DOHH2 (cell line): ENCODE data around the gene KIAA1549.

Experiments used
- H3F3A ChIP-seq: fragments of 200-600 bp; sonication (generic), shearing (Covaris generic); 2 replicates; pipeline ENCODE4 v1.6.0; 2016; ENCODE audit warnings: antibody characterized with exemption, mild to moderate bottlenecking; ENCODE audit not compliant: control insufficient read depth, insufficient read depth
- H3K27ac ChIP-seq: fragments of 200-600 bp; sonication (generic); 2 replicates; pipeline ENCODE4 v1.5.1; 2014; ENCODE audit warnings: low read depth, mild to moderate bottlenecking, low read length, moderate library complexity
- H3K27me3 ChIP-seq: fragments of 200-600 bp; sonication (generic); 2 replicates; pipeline ENCODE4 v1.6.1; 2014; ENCODE audit warnings: mild to moderate bottlenecking, low read length, mixed read lengths; ENCODE audit not compliant: control insufficient read depth
- H3K36me3 ChIP-seq: fragments of 200-600 bp; sonication (generic); 2 replicates; pipeline ENCODE4 v1.6.1; 2014; ENCODE audit warnings: mild to moderate bottlenecking, low read length, moderate library complexity, mixed read lengths; ENCODE audit not compliant: control insufficient read depth
- H3K4me1 ChIP-seq: fragments of 200-600 bp; sonication (generic); 2 replicates; pipeline ENCODE4 v1.6.1; 2014; ENCODE audit warnings: mild to moderate bottlenecking, low read length, mixed read lengths; ENCODE audit not compliant: control insufficient read depth
- H3K4me2 ChIP-seq: fragments of 200-600 bp; sonication (generic); 2 replicates; pipeline ENCODE4 v1.6.0; 2014; ENCODE audit warnings: mild to moderate bottlenecking, low read length, moderate library complexity
- H3K4me3 ChIP-seq: fragments of 200-600 bp; sonication (generic); 2 replicates; pipeline ENCODE4 v1.5.1; 2014; ENCODE audit warnings: mild to moderate bottlenecking, low read length, mixed read lengths
- H3K79me2 ChIP-seq: fragments of 200-600 bp; sonication (generic); 2 replicates; pipeline ENCODE4 v1.6.1; 2014; ENCODE audit warnings: mild to moderate bottlenecking, low read length, mixed read lengths; ENCODE audit not compliant: control insufficient read depth
- H3K9me2 ChIP-seq: fragments of 200-600 bp; sonication (generic); replicated peaks from 2 replicates; pipeline ENCODE4 v1.6.1; 2014; ENCODE audit warnings: mild to moderate bottlenecking, low read length, mixed read lengths; ENCODE audit not compliant: control insufficient read depth
- H3K9me3 ChIP-seq: fragments of 200-600 bp; sonication (generic); 2 replicates; pipeline ENCODE4 v1.6.1; 2014; ENCODE audit warnings: antibody characterized with exemption, low read length, mixed read lengths; ENCODE audit not compliant: control insufficient read depth, insufficient read depth
- H4K20me1 ChIP-seq: fragments of 200-600 bp; sonication (generic); 2 replicates; pipeline ENCODE4 v1.6.0; 2014; ENCODE audit warnings: low read depth, mild to moderate bottlenecking, antibody characterized with exemption, low read length, moderate library complexity; ENCODE audit not compliant: control insufficient read depth, insufficient read depth
- CTCF ChIP-seq: fragments of 200-600 bp; sonication (generic); IDR thresholded peaks from one replicate; pipeline ENCODE4 v1.5.1; 2014; ENCODE audit warnings: antibody characterized with exemption, mild to moderate bottlenecking, low read depth, low read length; ENCODE audit not compliant: poor library complexity, severe bottlenecking
- EZH2phosphoT487 ChIP-seq: fragments of 200-600 bp; sonication (generic); IDR thresholded peaks from 2 replicates; pipeline ENCODE4 v1.6.1; 2017; ENCODE audit warnings: borderline replicate concordance, mild to moderate bottlenecking, antibody characterized with exemption, low read length, moderate library complexity, mixed read lengths

KIAA1549 gene

GRCh38 chr7:138881579-138882188, 99.5 kb downstream of the KIAA1549 start:
- Histone ChIP-seq H3K79me2 (no peaks in the 10 kb centered on the region), H3K9me2 (no peaks in the 10 kb centered on the region), H3K4me3 (no peak overlapping the region), H3K4me2 (no peak overlapping the region), H3K9me3 (no peaks in the 10 kb centered on the region), H3K27me3 (no peaks in the 10 kb centered on the region), H4K20me1 (no peaks in the 10 kb centered on the region), H3K27ac (no peak overlapping the region), H3F3A (no peaks in the 10 kb centered on the region), H3K4me1 (no peaks in the 10 kb centered on the region), H3K36me3 (no peaks in the 10 kb centered on the region)
- TF ChIP-seq CTCF (no peak), EZH2phosphoT487 (no peak)

GRCh38 chr7:138880881-138881578, 100.2 kb downstream of the KIAA1549 start:
- TF ChIP-seq CTCF, result no peak
- TF ChIP-seq EZH2phosphoT487, result no peak
- Histone ChIP-seq H3K79me2 (no peaks in the 10 kb centered on the region), H4K20me1 (no peaks in the 10 kb centered on the region), H3K4me2 (no peak overlapping the region), H3K9me3 (no peaks in the 10 kb centered on the region), H3K27me3 (no peaks in the 10 kb centered on the region), H3K4me1 (no peaks in the 10 kb centered on the region), H3K4me3 (no peak overlapping the region), H3K9me2 (no peaks in the 10 kb centered on the region), H3K27ac (no peak overlapping the region), H3F3A (no peaks in the 10 kb centered on the region), H3K36me3 (no peaks in the 10 kb centered on the region)

- no peaks in the 10 kb centered on the region for H3K36me3 ChIP-seq
- TF ChIP-seq CTCF (no peak), EZH2phosphoT487 (no peak)
Measured at GRCh38 chr7:138879356-138879755, 101.8 kb downstream of the KIAA1549 start.

More at GRCh38 chr7:138879356-138879755, 101.8 kb downstream of the KIAA1549 start:
- Histone ChIP-seq H3F3A (no peaks in the 10 kb centered on the region), H3K9me2 (no peaks in the 10 kb centered on the region), H3K9me3 (no peaks in the 10 kb centered on the region), H3K27ac (no peak overlapping the region), H3K4me3 (no peak overlapping the region), H3K4me2 (no peak overlapping the region), H4K20me1 (no peaks in the 10 kb centered on the region), H3K27me3 (0 out of 2 replicates have a peak, but pooled peaks cover 2% of the 10 kb centered on the region), H3K79me2 (no peaks in the 10 kb centered on the region), H3K4me1 (no peaks in the 10 kb centered on the region)
